Adipocyte (in vitro differentiated cells): ENCODE data around the gene ZBTB32.

Source experiments
- DNase-seq: peaks from one replicate; pipeline ENCODE4 v3.0.0-alpha.2; 2015; ENCODE audit warnings: low read depth
- H3K27me3 ChIP-seq: replicated peaks from 2 replicates; pipeline ENCODE4 v1.7.0; 2013; ENCODE audit warnings: mild to moderate bottlenecking, low read length, moderate library complexity; ENCODE audit not compliant: control insufficient read depth, insufficient read depth
- H3K36me3 ChIP-seq: 2 replicates; pipeline ENCODE4 v1.7.0; 2013; ENCODE audit warnings: low read length, mild to moderate bottlenecking, moderate library complexity; ENCODE audit not compliant: control insufficient read depth, insufficient read depth, severe bottlenecking
- H3K4me1 ChIP-seq: 2 replicates; pipeline ENCODE4 v1.7.0; 2013; ENCODE audit warnings: mild to moderate bottlenecking, low read length, moderate library complexity; ENCODE audit not compliant: control insufficient read depth, insufficient read depth
- H3K4me3 ChIP-seq: 2 replicates; pipeline ENCODE4 v1.7.0; 2013; ENCODE audit warnings: mild to moderate bottlenecking, low read length, moderate library complexity
- H3K9ac ChIP-seq: 2 replicates; pipeline ENCODE4 v1.7.0; 2013; ENCODE audit warnings: mild to moderate bottlenecking, low read length, moderate library complexity
- H3K9me3 ChIP-seq: 2 replicates; pipeline ENCODE4 v1.7.0; 2013; ENCODE audit warnings: mild to moderate bottlenecking, low read length, moderate library complexity; ENCODE audit not compliant: control insufficient read depth

The ZBTB32 gene

DNA sequence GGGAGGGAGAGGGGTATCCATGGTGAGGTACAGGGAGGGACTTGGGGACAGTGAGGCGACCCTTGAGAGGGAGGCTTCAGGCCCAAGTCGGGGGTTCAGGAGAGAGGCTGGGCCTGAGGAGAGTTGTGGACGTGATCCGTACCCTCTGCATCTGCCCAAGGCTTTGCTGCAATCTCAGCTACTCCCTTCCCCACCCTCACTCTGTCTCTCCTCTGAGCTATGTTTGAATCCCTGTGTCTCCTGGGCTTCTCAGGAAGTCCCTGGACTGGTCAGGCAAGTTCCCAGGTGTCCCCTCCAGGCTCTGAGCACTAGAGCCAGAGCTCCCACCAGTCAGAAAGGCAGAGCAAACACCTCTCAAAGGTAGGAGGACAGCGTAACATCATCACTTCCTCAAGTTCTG lies 45.8 kb downstream of the ZBTB32 start:
- no peaks in the 10 kb centered on the region for H3K27me3 ChIP-seq
- H3K36me3 ChIP-seq = peaks cover 25% of the 10 kb centered on the region
- no peaks in the 10 kb centered on the region for H3K9me3 ChIP-seq
- no peak overlapping the region for H3K9ac ChIP-seq
- no peak for DNase-seq
- no peak overlapping the region for H3K4me3 ChIP-seq
- H3K4me1 ChIP-seq = peaks cover 31% of the 10 kb centered on the region

DNA sequence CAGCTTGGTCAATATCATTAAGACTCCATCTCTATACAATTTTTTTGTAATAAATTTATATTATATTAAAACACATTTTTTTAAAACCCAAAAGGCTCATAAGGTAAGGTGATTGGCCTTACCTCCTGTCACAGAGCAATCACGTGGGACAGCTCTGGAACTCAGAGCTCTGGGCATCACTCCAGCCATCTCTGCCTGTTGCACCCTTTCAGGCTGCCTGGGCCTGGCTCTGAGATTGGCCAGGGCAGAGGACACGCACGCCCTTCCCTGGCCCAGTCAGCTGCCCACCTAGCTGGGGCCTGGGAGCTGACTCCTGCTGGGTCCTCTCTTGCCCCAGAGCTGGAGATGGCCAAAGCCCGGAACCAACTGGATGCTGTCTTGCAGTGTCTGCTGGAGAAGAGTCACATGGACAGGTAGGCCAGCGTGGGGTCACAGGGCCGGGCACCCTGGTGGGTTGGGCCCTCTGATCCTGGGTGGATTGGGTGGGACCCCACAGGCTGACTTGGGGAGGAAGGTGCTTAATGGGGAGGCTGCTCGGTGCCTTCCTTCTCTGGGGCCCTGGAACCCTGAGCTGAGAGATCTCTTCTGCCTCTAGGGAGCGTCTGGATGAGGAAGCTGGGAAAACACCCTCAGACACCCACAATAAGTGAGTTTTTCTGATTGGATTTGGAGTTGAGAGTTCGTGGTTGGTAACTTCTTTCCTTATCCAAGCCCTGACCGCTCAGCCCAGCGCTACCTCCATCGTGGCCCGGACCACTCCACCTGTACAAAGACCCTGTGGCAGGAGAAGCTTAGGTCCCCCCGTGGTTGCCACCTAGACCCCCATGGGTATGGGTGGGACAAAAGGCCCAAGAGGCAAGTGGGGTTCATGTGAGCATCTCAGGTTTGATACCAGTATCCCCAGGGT lies 47.7 kb downstream of the ZBTB32 start:
- Histone ChIP-seq H3K36me3 (peaks cover 25% of the 10 kb centered on the region), H3K9me3 (no peaks in the 10 kb centered on the region), H3K27me3 (no peaks in the 10 kb centered on the region), H3K4me3 (no peak overlapping the region), H3K9ac (no peak overlapping the region), H3K4me1 (peaks cover 24% of the 10 kb centered on the region)
- no peak for DNase-seq

GRCh38 chr19:35752746-35753350 lies 48.5 kb downstream of the ZBTB32 start:
- H3K36me3 ChIP-seq = peaks cover 25% of the 10 kb centered on the region
- peaks cover 26% of the 10 kb centered on the region for H3K4me1 ChIP-seq
- H3K9me3 ChIP-seq = no peaks in the 10 kb centered on the region
- no peak overlapping the region for H3K4me3 ChIP-seq
- no peaks in the 10 kb centered on the region for H3K27me3 ChIP-seq
- peak overlapping the region; percentile 100 for H3K9ac ChIP-seq
- DNase-seq = no peak

GRCh38 chr19:35753634-35754369 lies 49.4 kb downstream of the ZBTB32 start:
- peaks cover 25% of the 10 kb centered on the region for H3K36me3 ChIP-seq
- H3K9ac ChIP-seq = peak overlapping the region; percentile 100
- no peaks in the 10 kb centered on the region for H3K27me3 ChIP-seq
- no peak overlapping the region for H3K4me3 ChIP-seq
- peaks cover 25% of the 10 kb centered on the region for H3K4me1 ChIP-seq
- DNase-seq = no peak
- H3K9me3 ChIP-seq = no peaks in the 10 kb centered on the region

- H3K36me3 ChIP-seq = peaks cover 25% of the 10 kb centered on the region
- no peaks in the 10 kb centered on the region for H3K9me3 ChIP-seq
- H3K4me1 ChIP-seq = peaks cover 27% of the 10 kb centered on the region
- H3K9ac ChIP-seq = peak overlapping the region; percentile 100
- H3K27me3 ChIP-seq = no peaks in the 10 kb centered on the region
- peak overlapping the region; percentile 98 for H3K4me3 ChIP-seq
- no peak for DNase-seq
Measured at GRCh38 chr19:35754370-35755130, 50.2 kb downstream of the ZBTB32 start.

- Histone ChIP-seq H3K27me3 (no peaks in the 10 kb centered on the region), H3K9me3 (no peaks in the 10 kb centered on the region), H3K4me1 (peaks cover 27% of the 10 kb centered on the region), H3K36me3 (peaks cover 25% of the 10 kb centered on the region), H3K9ac (peak overlapping the region; percentile 100), H3K4me3 (peak overlapping the region; percentile 98)
- no peak for DNase-seq
Measured at GRCh38 chr19:35755131-35755549, 50.8 kb downstream of the ZBTB32 start.

DNA sequence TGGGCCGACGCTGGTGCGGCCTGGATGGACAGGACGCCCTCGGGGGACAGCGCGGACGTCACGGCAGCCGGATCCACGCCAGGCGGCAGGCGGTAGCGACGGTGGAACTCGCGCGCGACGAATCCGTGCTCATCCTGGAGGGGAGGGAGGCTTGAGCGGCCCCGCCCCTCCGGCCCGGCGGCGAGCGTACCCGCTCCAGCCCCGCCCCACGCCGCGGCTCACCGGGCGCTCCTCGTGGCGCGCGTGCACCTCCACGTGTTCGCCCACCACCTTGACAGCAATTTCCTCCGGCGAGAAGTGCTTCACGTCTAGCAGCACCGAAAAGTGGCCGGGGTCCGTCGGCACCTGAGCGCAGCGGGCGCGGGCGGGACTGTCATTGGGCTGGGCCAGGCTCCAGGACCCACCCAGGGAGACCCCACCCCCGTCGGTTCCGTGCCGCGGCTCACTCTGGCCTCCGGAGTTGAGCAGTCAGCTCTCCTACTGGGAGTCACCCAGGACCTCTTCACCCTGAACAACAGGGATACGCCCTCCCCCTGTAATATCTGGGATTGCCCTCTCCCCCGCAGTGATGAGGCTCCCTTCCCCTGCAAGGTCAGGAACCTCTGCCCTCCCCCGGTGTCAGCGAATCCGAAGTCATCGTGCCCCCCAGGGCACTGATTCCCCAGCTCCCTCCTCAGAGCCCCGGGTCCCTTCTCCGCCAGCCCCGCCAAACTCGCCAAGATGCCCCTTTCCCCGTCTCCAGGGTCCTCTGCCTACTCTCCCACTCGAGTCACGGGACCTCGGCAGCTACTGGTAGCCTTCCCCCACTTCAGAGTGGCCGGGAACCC lies 51.4 kb downstream of the ZBTB32 start:
- Histone ChIP-seq H3K27me3 (no peaks in the 10 kb centered on the region), H3K4me1 (peaks cover 27% of the 10 kb centered on the region), H3K36me3 (peaks cover 25% of the 10 kb centered on the region), H3K9me3 (no peaks in the 10 kb centered on the region), H3K9ac (peak overlapping the region; percentile 100), H3K4me3 (peak overlapping the region; percentile 98)
- DNase-seq = no peak

- peaks cover 30% of the 10 kb centered on the region for H3K4me1 ChIP-seq
- H3K27me3 ChIP-seq = no peaks in the 10 kb centered on the region
- H3K9me3 ChIP-seq = no peaks in the 10 kb centered on the region
- peaks cover 25% of the 10 kb centered on the region for H3K36me3 ChIP-seq
- H3K4me3 ChIP-seq = peak within 1 kb of the TSS; percentile 98
- DNase-seq = peak; percentile 25
- peak within 1 kb of the TSS; percentile 100 for H3K9ac ChIP-seq
Measured at GRCh38 chr19:35756377-35757230, 52.2 kb downstream of the ZBTB32 start, which contains the start of gene HSPB6. TSS of gene HSPB6 (minus strand) at chr19:35757029. CDS start at chr19:35757008, 21 bp downstream.

GRCh38 chr19:35757231-35757748 lies 52.9 kb downstream of the ZBTB32 start:
- Histone ChIP-seq H3K9me3 (no peaks in the 10 kb centered on the region), H3K36me3 (peaks cover 26% of the 10 kb centered on the region), H3K4me3 (peak overlapping the region; percentile 98), H3K9ac (peak overlapping the region; percentile 100), H3K27me3 (no peaks in the 10 kb centered on the region), H3K4me1 (peaks cover 30% of the 10 kb centered on the region)
- DNase-seq = peak; percentile 95
